ENCODE data around the gene SP9. TPM values are rescaled to one million over a fixed set of nuclear protein-coding genes. Genes with fewer than 3 reads are reported as not detected.

The SP9 gene
- total and polyA plus RNA-seq, 9 of the 15 experiments (the other 6 are each of a cell fraction or from before 2014, with no cell fraction given) = 0.04 to 0.23 (median 0.11) TPM; not detected in 3

DNA sequence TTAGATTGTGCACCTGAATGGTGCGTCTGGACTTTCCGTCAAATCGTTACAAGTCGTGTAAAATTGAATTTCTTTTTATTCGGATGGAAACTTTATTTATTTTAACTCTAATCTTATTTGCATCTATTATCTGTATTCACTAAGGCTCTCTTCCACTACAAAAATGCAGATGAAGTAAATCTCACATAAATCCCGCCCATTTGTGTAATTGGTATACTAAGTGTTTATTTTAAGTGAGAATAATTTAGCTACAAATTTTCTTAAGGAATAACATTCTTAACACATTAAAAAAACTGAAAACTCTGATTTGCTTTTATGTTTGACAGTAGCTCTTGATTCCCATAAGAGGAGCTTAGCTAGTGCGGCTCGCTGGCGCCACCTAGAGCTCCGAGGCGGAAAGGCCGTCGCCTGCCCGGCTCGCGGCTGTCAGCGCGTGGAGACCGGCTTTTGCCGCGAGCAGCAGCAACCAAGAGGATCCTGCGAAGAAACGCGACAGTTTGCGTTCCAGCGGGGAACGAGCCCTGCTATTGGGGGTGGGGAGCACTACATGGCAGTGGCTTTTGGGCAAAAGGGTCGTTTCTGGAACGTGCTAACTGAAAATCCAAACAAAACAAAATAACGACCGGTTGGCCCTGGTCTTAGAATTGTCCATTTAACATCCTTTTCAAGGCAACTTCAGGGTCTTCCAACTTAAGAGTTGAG is 6.7 kb downstream of the SP9 start (continued):
- TF ChIP-seq MAZ (CRISPR knock-in tag; conservative IDR thresholded peaks at IDR 0.05 in 1 of 2, IDR thresholded peaks at IDR 0.05 in 1 of 2) (peak; percentile 28 to 69; a peak in 2 of 4 replicates), KDM5B (IDR thresholded peaks at IDR 0.05; ENCODE audit: insufficient replicate concordance, low read depth, low read length) (no peak), JUN (IDR thresholded peaks at IDR 0.05; ENCODE audit: borderline replicate concordance, low read depth, low read length) (no peak), JUN (CRISPR knock-in tag; IDR thresholded peaks at IDR 0.05; ENCODE audit: borderline replicate concordance) (no peak), CCNT2 (IDR thresholded peaks at IDR 0.05; ENCODE audit: borderline replicate concordance, extremely low read depth, insufficient read length, low read depth, low read length) (peak; percentile 15), LCOR (CRISPR knock-in tag; IDR thresholded peaks at IDR 0.05) (peak; percentile 66; the same call in 1 of the 2 replicates), RAD21 (CRISPR knock-in tag; conservative IDR thresholded peaks at IDR 0.05 in 1 of 2, IDR thresholded peaks at IDR 0.05 in 1 of 2) (peak; percentile 98 to 99), RB1 (IDR thresholded peaks at IDR 0.05; ENCODE audit: low read depth) (peak; percentile 69), YY1 (IDR thresholded peaks at IDR 0.05; ENCODE audit: borderline replicate concordance in 1 of 3, control insufficient read depth in 1 of 3, extremely low read depth in 1 of 3, insufficient read depth in 3 of 3, insufficient read length in 1 of 3, insufficient replicate concordance in 2 of 3, low read depth in 1 of 3, low read length in 2 of 3) (peak in 1 of 3 experiments; percentile 28), L3MBTL2 (IDR thresholded peaks at IDR 0.05) (peak; percentile 88), RCOR1 (IDR thresholded peaks at IDR 0.05; ENCODE audit: borderline replicate concordance in 1 of 2, low read depth in 2 of 2, low read length in 2 of 2) (peak in 1 of 2 experiments; percentile 42; a peak in 1 of 4 replicates), ZFP36 (IDR thresholded peaks at IDR 0.05; ENCODE audit: low read depth, low read length, partially characterized antibody) (peak; percentile 38), MYC (IDR thresholded peaks at IDR 0.05; ENCODE audit: low read depth, low read length) (peak; percentile 58; the same call in 1 of the 2 replicates), MYC (CRISPR knock-in tag; IDR thresholded peaks at IDR 0.05; ENCODE audit: borderline replicate concordance, low read depth) (no peak)
- TF ChIP-seq, protein P1, sequence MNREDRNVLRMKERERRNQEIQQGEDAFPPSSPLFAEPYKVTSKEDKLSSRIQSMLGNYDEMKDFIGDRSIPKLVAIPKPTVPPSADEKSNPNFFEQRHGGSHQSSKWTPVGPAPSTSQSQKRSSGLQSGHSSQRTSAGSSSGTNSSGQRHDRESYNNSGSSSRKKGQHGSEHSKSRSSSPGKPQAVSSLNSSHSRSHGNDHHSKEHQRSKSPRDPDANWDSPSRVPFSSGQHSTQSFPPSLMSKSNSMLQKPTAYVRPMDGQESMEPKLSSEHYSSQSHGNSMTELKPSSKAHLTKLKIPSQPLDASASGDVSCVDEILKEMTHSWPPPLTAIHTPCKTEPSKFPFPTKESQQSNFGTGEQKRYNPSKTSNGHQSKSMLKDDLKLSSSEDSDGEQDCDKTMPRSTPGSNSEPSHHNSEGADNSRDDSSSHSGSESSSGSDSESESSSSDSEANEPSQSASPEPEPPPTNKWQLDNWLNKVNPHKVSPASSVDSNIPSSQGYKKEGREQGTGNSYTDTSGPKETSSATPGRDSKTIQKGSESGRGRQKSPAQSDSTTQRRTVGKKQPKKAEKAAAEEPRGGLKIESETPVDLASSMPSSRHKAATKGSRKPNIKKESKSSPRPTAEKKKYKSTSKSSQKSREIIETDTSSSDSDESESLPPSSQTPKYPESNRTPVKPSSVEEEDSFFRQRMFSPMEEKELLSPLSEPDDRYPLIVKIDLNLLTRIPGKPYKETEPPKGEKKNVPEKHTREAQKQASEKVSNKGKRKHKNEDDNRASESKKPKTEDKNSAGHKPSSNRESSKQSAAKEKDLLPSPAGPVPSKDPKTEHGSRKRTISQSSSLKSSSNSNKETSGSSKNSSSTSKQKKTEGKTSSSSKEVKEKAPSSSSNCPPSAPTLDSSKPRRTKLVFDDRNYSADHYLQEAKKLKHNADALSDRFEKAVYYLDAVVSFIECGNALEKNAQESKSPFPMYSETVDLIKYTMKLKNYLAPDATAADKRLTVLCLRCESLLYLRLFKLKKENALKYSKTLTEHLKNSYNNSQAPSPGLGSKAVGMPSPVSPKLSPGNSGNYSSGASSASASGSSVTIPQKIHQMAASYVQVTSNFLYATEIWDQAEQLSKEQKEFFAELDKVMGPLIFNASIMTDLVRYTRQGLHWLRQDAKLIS (CRISPR knock-in tag; IDR thresholded peaks at IDR 0.05) = 0 out of 2 replicates have a peak, but pooled peaks have one; percentile 42
- TF ChIP-seq, protein P2, sequence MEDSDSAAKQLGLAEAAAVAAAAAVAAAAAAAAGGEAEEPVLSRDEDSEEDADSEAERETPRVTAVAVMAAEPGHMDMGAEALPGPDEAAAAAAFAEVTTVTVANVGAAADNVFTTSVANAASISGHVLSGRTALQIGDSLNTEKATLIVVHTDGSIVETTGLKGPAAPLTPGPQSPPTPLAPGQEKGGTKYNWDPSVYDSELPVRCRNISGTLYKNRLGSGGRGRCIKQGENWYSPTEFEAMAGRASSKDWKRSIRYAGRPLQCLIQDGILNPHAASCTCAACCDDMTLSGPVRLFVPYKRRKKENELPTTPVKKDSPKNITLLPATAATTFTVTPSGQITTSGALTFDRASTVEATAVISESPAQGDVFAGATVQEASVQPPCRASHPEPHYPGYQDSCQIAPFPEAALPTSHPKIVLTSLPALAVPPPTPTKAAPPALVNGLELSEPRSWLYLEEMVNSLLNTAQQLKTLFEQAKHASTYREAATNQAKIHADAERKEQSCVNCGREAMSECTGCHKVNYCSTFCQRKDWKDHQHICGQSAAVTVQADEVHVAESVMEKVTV (CRISPR knock-in tag; IDR thresholded peaks at IDR 0.05) = peak; percentile 98
- TF ChIP-seq, protein P3, sequence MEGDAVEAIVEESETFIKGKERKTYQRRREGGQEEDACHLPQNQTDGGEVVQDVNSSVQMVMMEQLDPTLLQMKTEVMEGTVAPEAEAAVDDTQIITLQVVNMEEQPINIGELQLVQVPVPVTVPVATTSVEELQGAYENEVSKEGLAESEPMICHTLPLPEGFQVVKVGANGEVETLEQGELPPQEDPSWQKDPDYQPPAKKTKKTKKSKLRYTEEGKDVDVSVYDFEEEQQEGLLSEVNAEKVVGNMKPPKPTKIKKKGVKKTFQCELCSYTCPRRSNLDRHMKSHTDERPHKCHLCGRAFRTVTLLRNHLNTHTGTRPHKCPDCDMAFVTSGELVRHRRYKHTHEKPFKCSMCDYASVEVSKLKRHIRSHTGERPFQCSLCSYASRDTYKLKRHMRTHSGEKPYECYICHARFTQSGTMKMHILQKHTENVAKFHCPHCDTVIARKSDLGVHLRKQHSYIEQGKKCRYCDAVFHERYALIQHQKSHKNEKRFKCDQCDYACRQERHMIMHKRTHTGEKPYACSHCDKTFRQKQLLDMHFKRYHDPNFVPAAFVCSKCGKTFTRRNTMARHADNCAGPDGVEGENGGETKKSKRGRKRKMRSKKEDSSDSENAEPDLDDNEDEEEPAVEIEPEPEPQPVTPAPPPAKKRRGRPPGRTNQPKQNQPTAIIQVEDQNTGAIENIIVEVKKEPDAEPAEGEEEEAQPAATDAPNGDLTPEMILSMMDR (IDR thresholded peaks at IDR 0.05 in 2 of 3, conservative IDR thresholded peaks at IDR 0.05 in 1 of 3; ENCODE audit: insufficient read depth in 2 of 3, low read depth in 1 of 3, low read length in 3 of 3) = peak; percentile 96 to 99 (median 97)
